B cell (primary cell): ENCODE results near the gene PTPN4. TPM values are rescaled to one million over a fixed set of nuclear protein-coding genes. Genes with fewer than 3 reads are reported as not detected.

ENCODE experiments used
- ATAC-seq: fragments of 200-7000 bp; cut with Tn5 transposase; one replicate; pipeline ENCODE4 v1.10.0; 2021; ENCODE audit warnings: low read depth, mild to moderate bottlenecking, moderate number of reproducible peaks, moderate library complexity
- CTCF ChIA-PET: fragments of 350-600 bp; sonication (Branson Sonifier 250); formaldehyde crosslinking; loops from one replicate; lab custom pipeline; 2021; ENCODE audit warnings: antibody characterized with exemption, inconsistent platforms; lab: Charles Lee
- POLR2A ChIA-PET: fragments of 350-600 bp; sonication (Branson Sonifier 250); formaldehyde crosslinking; loops from one replicate; lab custom pipeline; 2021; ENCODE audit warnings: antibody characterized with exemption; lab: Charles Lee
- DNase-seq: peaks from one replicate; pipeline ENCODE4 v3.0.0; 2013
- H2AFZ ChIP-seq: 2 replicates; pipeline ENCODE4 v1.6.1; 2012; ENCODE audit warnings: mild to moderate bottlenecking, low read depth, low read length; ENCODE audit not compliant: insufficient read depth, poor library complexity, severe bottlenecking
- H3K27ac ChIP-seq, 2 donors: 1 replicate in 1 of 2; 2 replicates in 1 of 2; pipeline ENCODE4 v1.5.1; 2012 to 2013; ENCODE audit warnings: low read length in 2 of 2, mild to moderate bottlenecking in 2 of 2, moderate library complexity in 1 of 2
- H3K27me3 ChIP-seq, 4 experiments: fragments of 200-600 bp in 1 of 4; sonication (generic) in 1 of 4; replicated peaks in 1 of 4; 1 replicate in 2 of 4; 2 replicates in 2 of 4; pipeline versions ENCODE4 v1.6.1 to v1.7.0; 2013 to 2016; ENCODE audit warnings: low read length in 3 of 4, mild to moderate bottlenecking in 2 of 4, mixed read lengths in 1 of 4, moderate library complexity in 1 of 4; ENCODE audit not compliant: insufficient read depth in 4 of 4, control insufficient read depth in 3 of 4; ENCODE audit errors: control extremely low read depth in 1 of 4
- H3K36me3 ChIP-seq, 2 experiments: replicated peaks in 1 of 2; 1 replicate in 1 of 2; 2 replicates in 1 of 2; pipeline versions ENCODE4 v1.6.1 to v1.7.1; 2013; ENCODE audit warnings: low read length in 1 of 2; ENCODE audit not compliant: insufficient read depth in 2 of 2, control insufficient read depth in 1 of 2; ENCODE audit errors: control extremely low read depth in 1 of 2, extremely low read depth in 1 of 2
- H3K4me1 ChIP-seq, 2 donors: fragments of 200-600 bp in 1 of 2; sonication (generic) in 1 of 2; 1 replicate in 1 of 2; 2 replicates in 1 of 2; pipeline versions ENCODE4 v1.5.1 to v1.6.1; 2013 to 2017; ENCODE audit warnings: low read length in 2 of 2; ENCODE audit not compliant: control insufficient read depth in 2 of 2, insufficient read depth in 2 of 2
- H3K4me2 ChIP-seq: replicated peaks from 2 replicates; pipeline ENCODE3; 2012; ENCODE audit warnings: mild to moderate bottlenecking, low read depth, low read length; ENCODE audit not compliant: poor library complexity, severe bottlenecking
- H3K4me3 ChIP-seq, 5 experiments: fragments of 200-600 bp in 1 of 5; sonication (generic) in 1 of 5; 1 replicate in 3 of 5; 2 replicates in 2 of 5; pipeline versions ENCODE4 v1.5.1 to v1.7.0; 2011 to 2016; ENCODE audit warnings: low read length in 4 of 5, mild to moderate bottlenecking in 4 of 5, low read depth in 2 of 5, control low read depth in 1 of 5, moderate library complexity in 1 of 5; ENCODE audit not compliant: insufficient read depth in 1 of 5; ENCODE audit errors: control extremely low read depth in 1 of 5, extremely low read depth in 1 of 5
- H3K79me2 ChIP-seq: fragments of 200-600 bp; sonication (generic); one replicate; pipeline ENCODE4 v1.6.0; 2016; ENCODE audit warnings: low read length; ENCODE audit not compliant: control insufficient read depth, insufficient read depth
- H3K9ac ChIP-seq: fragments of 200-600 bp; sonication (generic); 2 replicates; pipeline ENCODE4 v1.6.1; 2017; ENCODE audit warnings: mild to moderate bottlenecking, low read length, moderate library complexity
- H3K9me3 ChIP-seq, 3 donors: one replicate each; pipeline versions ENCODE4 v1.6.1 to v1.7.1; 2013; ENCODE audit warnings: low read length in 2 of 3; ENCODE audit not compliant: control insufficient read depth in 2 of 3, insufficient read depth in 1 of 3; ENCODE audit errors: control extremely low read depth in 1 of 3
- H4K20me1 ChIP-seq: 2 replicates; pipeline ENCODE4 v1.6.0; 2012; ENCODE audit warnings: mild to moderate bottlenecking, low read length; ENCODE audit not compliant: insufficient read depth, control insufficient read depth, poor library complexity, severe bottlenecking
- H3K27ac Mint-ChIP-seq: one replicate; pipeline ENCODE4 v1.8.0; 2021; ENCODE audit warnings: mixed read lengths
- H3K27me3 Mint-ChIP-seq: one replicate; pipeline ENCODE4 v1.8.0; 2021; ENCODE audit warnings: mixed read lengths
- H3K4me1 Mint-ChIP-seq: one replicate; pipeline ENCODE4 v1.8.0; 2021; ENCODE audit warnings: mixed read lengths
- H3K4me3 Mint-ChIP-seq: one replicate; pipeline ENCODE4 v1.8.0; 2021; ENCODE audit warnings: mixed read lengths
- H3K9me3 Mint-ChIP-seq: one replicate; pipeline ENCODE4 v1.8.0; 2022; ENCODE audit warnings: mixed read lengths; ENCODE audit not compliant: insufficient read depth
- CTCF ChIP-seq: fragments of 200-600 bp; IDR thresholded peaks from one replicate; pipeline ENCODE4 v1.8.0; 2022; ENCODE audit warnings: antibody characterized with exemption, mild to moderate bottlenecking
- EZH2 ChIP-seq: IDR thresholded peaks from 2 replicates; pipeline ENCODE4 v1.6.1; 2012; ENCODE audit warnings: borderline replicate concordance, low read depth, mild to moderate bottlenecking, moderate library complexity, low read length; ENCODE audit not compliant: insufficient read depth, poor library complexity, severe bottlenecking
- WGBS: methylation state at CpG from one replicate; pipeline ENCODE4 v1.1.5; 2013; ENCODE audit warnings: missing lambda C conversion rate; ENCODE audit not compliant: insufficient coverage; 5-methylcytosine and 5-hydroxymethylcytosine counted together
- intact Hi-C: fragments of 100-400 bp; cut with micrococcal nuclease; formaldehyde crosslinking; loops from one replicate; pipeline ENCODE4 v1.10.0; 2022
- polyA plus RNA-seq: library from polyadenylated mRNA; depleted of rRNA; stranded (reverse); fragments of >200 nt; gene quantifications from 2 replicates; pipeline ENCODE4 v1.2.3, GENCODE V29; 2012
- total RNA-seq, 2 donors: library from RNA; stranded (reverse); fragments of 120-200 nt in 1 of 2; gene quantifications; 1 replicate in 1 of 2; 2 replicates in 1 of 2; pipeline versions ENCODE4 v1.2.3 to v1.2.4, GENCODE V29; 2013 to 2022

Gene PTPN4
- total and polyA plus RNA-seq, 2 donors (not counting 1 experiment from before 2014, with no cell fraction given) = 12.6 to 54.8 TPM

DNA sequence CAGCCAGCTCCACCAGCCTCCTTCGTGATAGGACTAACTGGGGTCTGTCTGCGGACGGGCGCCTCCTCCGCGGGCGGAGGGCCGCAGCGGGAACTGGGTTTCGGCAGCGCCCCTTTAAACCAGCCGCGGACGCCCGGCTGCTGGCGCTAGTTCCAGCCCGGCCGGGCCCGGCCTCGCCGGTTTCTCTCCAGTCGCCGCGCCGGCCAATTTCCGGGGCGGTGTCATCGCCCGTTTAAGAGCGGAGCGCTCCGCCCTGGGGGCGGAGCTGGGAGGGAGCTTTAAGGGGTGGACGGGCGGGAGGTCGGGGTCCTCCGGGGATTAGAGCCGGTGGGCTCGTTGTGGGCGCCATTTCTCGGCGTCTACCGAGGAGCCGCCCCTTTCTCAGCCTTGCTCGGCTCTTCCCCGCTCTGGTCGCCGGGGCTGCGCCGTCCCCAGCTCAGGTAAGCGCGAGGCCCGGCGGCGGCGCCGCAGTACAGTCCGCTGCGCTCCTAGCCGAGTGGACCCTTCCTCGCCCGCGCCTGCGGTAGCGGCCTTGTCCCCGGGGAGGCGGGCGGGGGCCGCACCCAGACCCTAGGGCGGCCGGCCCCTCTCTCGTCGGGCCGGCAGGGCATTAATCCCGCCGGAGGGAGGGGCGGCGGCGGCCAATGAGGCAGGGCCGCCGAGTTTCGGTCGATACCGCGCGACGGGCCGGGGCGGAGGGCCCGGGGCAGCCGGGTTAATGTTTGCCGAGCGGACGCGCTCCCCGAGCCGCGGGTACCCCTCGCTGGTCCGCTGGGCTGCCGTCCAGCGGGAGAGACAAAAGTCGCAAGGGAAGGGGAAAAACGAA is 253.3 kb downstream of the PTPN4 start, which contains the start of gene EPB41L5:
TSS of gene EPB41L5 (plus strand) at position 307 of the 826 bp plus-strand sequence. CDS start 6,008 bp downstream, outside the sequence.
- POLR2A ChIA-PET = interaction anchor here (0.7 to 1.1 kb wide), 3 partner anchors 164 to 239 kb away, joined by 3 to 4 read pairs (median 3); no protein-coding TSS in a partner anchor
- Mint-ChIP-seq H3K4me3 (peak within 1 kb of the TSS; percentile 91), H3K9me3 (no peaks in the 10 kb centered on the region), H3K4me1 (peaks cover 30% of the 10 kb centered on the region), H3K27ac (peak within 1 kb of the TSS; percentile 69), H3K27me3 (no peaks in the 10 kb centered on the region)
- no peaks in the 10 kb centered on the region for H4K20me1 ChIP-seq
- peak within 1 kb of the TSS; percentile 93 for H2AFZ ChIP-seq
- intact Hi-C loops = loop anchor here (1.0 to 2.0 kb wide), 4 partner anchors 164 to 254 kb away; partner anchors contain the start of genes PTPN4, RALB and TMEM185B
- ATAC-seq (peak; percentile 90), DNase-seq (peak; percentile 87)
- H3K36me3 ChIP-seq = no peaks in the 10 kb centered on the region
- H3K27ac ChIP-seq = peak within 1 kb of the TSS; percentile 58 to 80
- no peaks in the 10 kb centered on the region for H3K27me3 ChIP-seq
- TF ChIP-seq EZH2 = no peak
- no peak for TF ChIP-seq CTCF
- peak within 1 kb of the TSS; percentile 65 to 88 (median 77) for H3K4me3 ChIP-seq
- peak within 1 kb of the TSS; percentile 77 for H3K4me2 ChIP-seq
- H3K9ac ChIP-seq = peak within 1 kb of the TSS; percentile 76
- peaks cover 16% of the 10 kb centered on the region for H3K79me2 ChIP-seq
- CTCF ChIA-PET = interaction anchor here (0.9 to 1.8 kb wide), 5 partner anchors 163 to 334 kb away, joined by 3 to 16 read pairs (median 3); partner anchors contain the start of genes TMEM177 and TMEM185B
- H3K9me3 ChIP-seq = no peaks in the 10 kb centered on the region
- H3K4me1 ChIP-seq = peaks cover 11 to 12% of the 10 kb centered on the region in 2 donors
- under 1% methylated on average over 104 of the region's 104 CpGs for WGBS
